Measurements from ENCODE around the gene FRAS1.

FRAS1 gene

GRCh38 chr4:78217557-78217956, 160.4 kb downstream of the FRAS1 start:
- Histone ChIP-seq H3K4me3 (ENCODE audit: low read length) (no peak overlapping the region), H3K27me3 (ENCODE audit: insufficient read depth, low read length) (no peaks in the 10 kb centered on the region; the same call in 1 of the 2 replicates), H3K9ac (ENCODE audit: low read depth, low read length) (no peak overlapping the region), H3K4me1 (ENCODE audit: insufficient read depth, low read length) (peaks cover 19% of the 10 kb centered on the region), H3K9me3 (ENCODE audit: insufficient read depth, low read depth, low read length) (no peaks in the 10 kb centered on the region), H3K36me3 (ENCODE audit: insufficient read depth, low read length) (no peaks in the 10 kb centered on the region), H3K27ac (ENCODE audit: low read depth, low read length) (no peak overlapping the region)
- WGBS = 95% methylated on average over 2 of the region's 2 CpGs

GRCh38 chr4:78218260-78218659, 161.1 kb downstream of the FRAS1 start:
- H3K4me1 ChIP-seq (ENCODE audit: insufficient read depth, low read length) = peaks cover 26% of the 10 kb centered on the region
- 89% methylated on average over 2 of the region's 2 CpGs for whole genome bisulfite sequencing
- H3K4me3 ChIP-seq (ENCODE audit: low read length) = no peak overlapping the region
- H3K9me3 ChIP-seq (ENCODE audit: insufficient read depth, low read depth, low read length) = no peaks in the 10 kb centered on the region
- H3K27ac ChIP-seq (ENCODE audit: low read depth, low read length) = no peak overlapping the region
- no peak overlapping the region for H3K9ac ChIP-seq (ENCODE audit: low read depth, low read length)
- H3K36me3 ChIP-seq (ENCODE audit: insufficient read depth, low read length) = no peaks in the 10 kb centered on the region
- H3K27me3 ChIP-seq (ENCODE audit: insufficient read depth, low read length) = no peaks in the 10 kb centered on the region; the same call in 1 of the 2 replicates

- Histone ChIP-seq H3K9ac (ENCODE audit: low read depth, low read length) (no peak overlapping the region), H3K27me3 (ENCODE audit: insufficient read depth, low read length) (no peaks in the 10 kb centered on the region; the same call in 1 of the 2 replicates), H3K36me3 (ENCODE audit: insufficient read depth, low read length) (no peaks in the 10 kb centered on the region), H3K4me1 (ENCODE audit: insufficient read depth, low read length) (peaks cover 30% of the 10 kb centered on the region), H3K9me3 (ENCODE audit: insufficient read depth, low read depth, low read length) (no peaks in the 10 kb centered on the region), H3K4me3 (ENCODE audit: low read length) (no peak overlapping the region), H3K27ac (ENCODE audit: low read depth, low read length) (no peak overlapping the region)
- 75% methylated on average over 2 of the region's 2 CpGs for WGBS
Measured at GRCh38 chr4:78219825-78220224, 162.7 kb downstream of the FRAS1 start.

GRCh38 chr4:78220283-78220682, 163.2 kb downstream of the FRAS1 start:
- Histone ChIP-seq H3K4me1 (ENCODE audit: insufficient read depth, low read length) (peaks cover 30% of the 10 kb centered on the region), H3K27ac (ENCODE audit: low read depth, low read length) (no peak overlapping the region), H3K4me3 (ENCODE audit: low read length) (no peak overlapping the region), H3K36me3 (ENCODE audit: insufficient read depth, low read length) (no peaks in the 10 kb centered on the region), H3K9me3 (ENCODE audit: insufficient read depth, low read depth, low read length) (no peaks in the 10 kb centered on the region), H3K9ac (ENCODE audit: low read depth, low read length) (no peak overlapping the region), H3K27me3 (ENCODE audit: insufficient read depth, low read length) (no peaks in the 10 kb centered on the region; the same call in 1 of the 2 replicates)
- WGBS = 90% methylated on average over 3 of the region's 3 CpGs

- no peak overlapping the region for H3K9ac ChIP-seq (ENCODE audit: low read depth, low read length)
- peak overlapping the region; percentile 1; the same call in 1 of the 2 replicates for H3K27ac ChIP-seq (ENCODE audit: low read depth, low read length)
- no peaks in the 10 kb centered on the region; the same call in 1 of the 2 replicates for H3K27me3 ChIP-seq (ENCODE audit: insufficient read depth, low read length)
- peak overlapping the region; percentile 0; the same call in 1 of the 2 replicates for H3K4me3 ChIP-seq (ENCODE audit: low read length)
- H3K4me1 ChIP-seq (ENCODE audit: insufficient read depth, low read length) = peaks cover 26% of the 10 kb centered on the region
- H3K9me3 ChIP-seq (ENCODE audit: insufficient read depth, low read depth, low read length) = peaks cover 9% of the 10 kb centered on the region; the same call in 1 of the 2 replicates
- WGBS = 14% methylated on average over 8 of the region's 8 CpGs
- no peaks in the 10 kb centered on the region for H3K36me3 ChIP-seq (ENCODE audit: insufficient read depth, low read length)
Measured at GRCh38 chr4:78222575-78223186, 165.6 kb downstream of the FRAS1 start.

- no peak overlapping the region for H3K27ac ChIP-seq (ENCODE audit: low read depth, low read length)
- no peak overlapping the region for H3K9ac ChIP-seq (ENCODE audit: low read depth, low read length)
- no peak overlapping the region for H3K4me3 ChIP-seq (ENCODE audit: low read length)
- peaks cover 9% of the 10 kb centered on the region; the same call in 1 of the 2 replicates for H3K9me3 ChIP-seq (ENCODE audit: insufficient read depth, low read depth, low read length)
- no peaks in the 10 kb centered on the region for H3K36me3 ChIP-seq (ENCODE audit: insufficient read depth, low read length)
- H3K4me1 ChIP-seq (ENCODE audit: insufficient read depth, low read length) = peaks cover 43% of the 10 kb centered on the region
- H3K27me3 ChIP-seq (ENCODE audit: insufficient read depth, low read length) = no peaks in the 10 kb centered on the region; the same call in 1 of the 2 replicates
- WGBS = 93% methylated on average over 3 of the region's 3 CpGs
Measured at GRCh38 chr4:78225236-78225635, 168.1 kb downstream of the FRAS1 start.

- peaks cover 9% of the 10 kb centered on the region; the same call in 1 of the 2 replicates for H3K9me3 ChIP-seq (ENCODE audit: insufficient read depth, low read depth, low read length)
Measured at GRCh38 chr4:78226279-78226678, 169.2 kb downstream of the FRAS1 start.

GRCh38 chr4:78227411-78228057, 170.4 kb downstream of the FRAS1 start:
- Histone ChIP-seq H3K9ac (ENCODE audit: low read depth, low read length) (no peak overlapping the region), H3K4me3 (ENCODE audit: low read length) (no peak overlapping the region), H3K9me3 (ENCODE audit: insufficient read depth, low read depth, low read length) (peaks cover 9% of the 10 kb centered on the region; the same call in 1 of the 2 replicates), H3K27ac (ENCODE audit: low read depth, low read length) (no peak overlapping the region), H3K27me3 (ENCODE audit: insufficient read depth, low read length) (no peaks in the 10 kb centered on the region), H3K36me3 (ENCODE audit: insufficient read depth, low read length) (no peaks in the 10 kb centered on the region), H3K4me1 (ENCODE audit: insufficient read depth, low read length) (peaks cover 36% of the 10 kb centered on the region)
- whole genome bisulfite sequencing = 94% methylated on average over 1 of the region's 1 CpG

More at GRCh38 chr4:78226279-78226678, 169.2 kb downstream of the FRAS1 start:
- no peak overlapping the region for H3K4me3 ChIP-seq (ENCODE audit: low read length)
- H3K36me3 ChIP-seq (ENCODE audit: insufficient read depth, low read length) = no peaks in the 10 kb centered on the region
- no peak overlapping the region for H3K9ac ChIP-seq (ENCODE audit: low read depth, low read length)
- peaks cover 48% of the 10 kb centered on the region for H3K4me1 ChIP-seq (ENCODE audit: insufficient read depth, low read length)
- no peak overlapping the region for H3K27ac ChIP-seq (ENCODE audit: low read depth, low read length)
- no peaks in the 10 kb centered on the region; the same call in 1 of the 2 replicates for H3K27me3 ChIP-seq (ENCODE audit: insufficient read depth, low read length)

GRCh38 chr4:78235800-78236199, 178.7 kb downstream of the FRAS1 start:
- no peaks in the 10 kb centered on the region for H3K9me3 ChIP-seq (ENCODE audit: insufficient read depth, low read depth, low read length)
- no peak overlapping the region for H3K9ac ChIP-seq (ENCODE audit: low read depth, low read length)
- H3K36me3 ChIP-seq (ENCODE audit: insufficient read depth, low read length) = no peaks in the 10 kb centered on the region
- H3K27ac ChIP-seq (ENCODE audit: low read depth, low read length) = no peak overlapping the region
- H3K4me1 ChIP-seq (ENCODE audit: insufficient read depth, low read length) = no peaks in the 10 kb centered on the region
- H3K27me3 ChIP-seq (ENCODE audit: insufficient read depth, low read length) = no peaks in the 10 kb centered on the region
- H3K4me3 ChIP-seq (ENCODE audit: low read length) = no peak overlapping the region

GRCh38 chr4:78237360-78237759, 180.2 kb downstream of the FRAS1 start:
- 93% methylated on average over 4 of the region's 4 CpGs for WGBS
- Histone ChIP-seq H3K4me3 (ENCODE audit: low read length) (no peak overlapping the region), H3K27ac (ENCODE audit: low read depth, low read length) (no peak overlapping the region), H3K9ac (ENCODE audit: low read depth, low read length) (no peak overlapping the region), H3K36me3 (ENCODE audit: insufficient read depth, low read length) (no peaks in the 10 kb centered on the region), H3K9me3 (ENCODE audit: insufficient read depth, low read depth, low read length) (no peaks in the 10 kb centered on the region), H3K4me1 (ENCODE audit: insufficient read depth, low read length) (no peaks in the 10 kb centered on the region), H3K27me3 (ENCODE audit: insufficient read depth, low read length) (no peaks in the 10 kb centered on the region)

GRCh38 chr4:78242071-78242470, 184.9 kb downstream of the FRAS1 start:
- H3K27ac ChIP-seq (ENCODE audit: low read depth, low read length) = no peak overlapping the region
- H3K4me3 ChIP-seq (ENCODE audit: low read length) = no peak overlapping the region
- no peaks in the 10 kb centered on the region for H3K36me3 ChIP-seq (ENCODE audit: insufficient read depth, low read length)
- no peak overlapping the region for H3K9ac ChIP-seq (ENCODE audit: low read depth, low read length)
- no peaks in the 10 kb centered on the region for H3K9me3 ChIP-seq (ENCODE audit: insufficient read depth, low read depth, low read length)
- H3K27me3 ChIP-seq (ENCODE audit: insufficient read depth, low read length) = no peaks in the 10 kb centered on the region
- H3K4me1 ChIP-seq (ENCODE audit: insufficient read depth, low read length) = peaks cover 13% of the 10 kb centered on the region

Measured in HUES64 (cell line).